ENCODE data around the gene LY6G5C. TPM values are rescaled to one million over a fixed set of nuclear protein-coding genes. Genes with fewer than 3 reads are reported as not detected.
A peak's percentile ranks its signal among the peaks of the same experiment; 100 is the strongest.

Gene LY6G5C
- total and polyA plus RNA-seq, 2 donors (not counting 1 experiment from before 2014, with no cell fraction given): 0.76 to 3.4 TPM

GRCh38 chr6:31728767-31729514, 48.1 kb upstream of the LY6G5C start, which contains the start of gene DDAH2:
Gene DDAH2 (minus strand): TSS chr6:31729299. CDS start chr6:31729161, 138 bp downstream.
- Histone ChIP-seq H3K4me2 (replicated peaks; ENCODE audit: low read depth, low read length, poor library complexity, severe bottlenecking) (peak within 1 kb of the TSS; percentile 88), H3K4me3 (ENCODE audit: control extremely low read depth in 1 of 5, extremely low read depth in 1 of 5, insufficient read depth in 1 of 5, low read depth in 2 of 5, low read length in 4 of 5) (peak within 1 kb of the TSS; percentile 67 to 94 (median 85)), H3K9ac (ENCODE audit: low read length) (peak within 1 kb of the TSS; percentile 90), H3K9me3 (ENCODE audit: control extremely low read depth in 1 of 3, control insufficient read depth in 2 of 3, insufficient read depth in 1 of 3, low read length in 2 of 3) (no peaks in the 10 kb centered on the region), H3K36me3 (replicated peaks in 1 of 2; ENCODE audit: control extremely low read depth in 1 of 2, control insufficient read depth in 1 of 2, extremely low read depth in 1 of 2, insufficient read depth in 2 of 2, low read length in 1 of 2) (peaks cover 1 to 51% of the 10 kb centered on the region in 2 experiments), H3K27me3 (replicated peaks in 1 of 4; ENCODE audit: control extremely low read depth in 1 of 4, control insufficient read depth in 3 of 4, insufficient read depth in 4 of 4, low read length in 3 of 4) (no peaks in the 10 kb centered on the region), H2AFZ (ENCODE audit: insufficient read depth, low read depth, low read length, poor library complexity, severe bottlenecking) (peak within 1 kb of the TSS; percentile 81), H3K79me2 (ENCODE audit: control insufficient read depth, insufficient read depth, low read length) (peaks cover 32% of the 10 kb centered on the region), H3K4me1 (ENCODE audit: control insufficient read depth in 2 of 2, insufficient read depth in 2 of 2, low read length in 2 of 2) (peaks cover 43 to 52% of the 10 kb centered on the region in 2 donors), H4K20me1 (ENCODE audit: control insufficient read depth, insufficient read depth, low read length, poor library complexity, severe bottlenecking) (peaks cover 11% of the 10 kb centered on the region), H3K27ac (ENCODE audit: low read length in 2 of 2) (peak within 1 kb of the TSS; percentile 78 to 82)
- Mint-ChIP-seq H3K27ac (peak within 1 kb of the TSS; percentile 97), H3K27me3 (no peaks in the 10 kb centered on the region), H3K4me1 (peaks cover 72% of the 10 kb centered on the region), H3K9me3 (ENCODE audit: insufficient read depth) (no peaks in the 10 kb centered on the region), H3K4me3 (peak within 1 kb of the TSS; percentile 99)
- ChIA-PET POLR2A (interaction anchor here (1.0 to 2.5 kb wide), 11 partner anchors 11 to 169 kb away, joined by 3 to 36 read pairs (median 11); partner anchors contain the start of genes ABHD16A, EHMT2, HSPA1A and HSPA1L), CTCF (interaction anchor here (0.6 to 6.3 kb wide), 21 partner anchors 10 to 170 kb away, joined by 3 to 90 read pairs (median 4); partner anchors contain the start of genes ABHD16A, CLIC1, HSPA1A and HSPA1B)
- no peak for TF ChIP-seq EZH2 (IDR thresholded peaks at IDR 0.05; ENCODE audit: borderline replicate concordance, insufficient read depth, low read depth, low read length, poor library complexity, severe bottlenecking)
- no peak for TF ChIP-seq CTCF (IDR thresholded peaks at IDR 0.05)
- ATAC-seq (ENCODE audit: low read depth): peak; percentile 10
- WGBS (ENCODE audit: insufficient coverage): 36% methylated on average over 29 of the region's 36 CpGs
- no peak for DNase-seq
- intact Hi-C loops (cut with micrococcal nuclease): loop anchor here (1.0 kb wide), 2 partner anchors 26 to 40 kb away; partner anchors contain the start of gene ABHD16A

Measured in B cell (primary cell).